DND-41 (cell line): ENCODE measurements around the gene PLXNC1.

Experiments
- ATAC-seq: fragments of 200-7000 bp; cut with Tn5 transposase; 3 replicates; pipeline ENCODE4 v1.9.1; 2021; ENCODE audit warnings: low read depth; ENCODE audit not compliant: insufficient read depth
- DNase-seq: peaks from one replicate; pipeline ENCODE4 v3.0.0-alpha.2; 2020
- H2AFZ ChIP-seq: 2 replicates; pipeline ENCODE4 v1.6.0; 2012; ENCODE audit warnings: low read depth, low read length
- H3K27ac ChIP-seq: 2 replicates; pipeline ENCODE4 v1.5.1; 2012; ENCODE audit warnings: low read length, inconsistent platforms
- H3K27me3 ChIP-seq: fragments of 200-600 bp; sonication (generic); 2 replicates; pipeline ENCODE4 v1.6.0; 2012; ENCODE audit warnings: low read length, mild to moderate bottlenecking, inconsistent platforms; ENCODE audit not compliant: insufficient read depth, poor library complexity
- H3K36me3 ChIP-seq: 2 replicates; pipeline ENCODE4 v1.5.1; 2012; ENCODE audit warnings: low read length, inconsistent platforms; ENCODE audit not compliant: insufficient read depth
- H3K4me1 ChIP-seq: 2 replicates; pipeline ENCODE4 v1.5.1; 2012; ENCODE audit warnings: mild to moderate bottlenecking, low read length; ENCODE audit not compliant: insufficient read depth
- H3K4me2 ChIP-seq: 2 replicates; pipeline ENCODE4 v1.6.0; 2012; ENCODE audit warnings: mild to moderate bottlenecking, moderate library complexity, low read length, inconsistent platforms; ENCODE audit not compliant: insufficient read depth
- H3K4me3 ChIP-seq, 2 experiments: fragments of 200-600 bp in 1 of 2; shearing (Covaris generic) in 1 of 2; 2 replicates each; pipeline ENCODE4 v1.5.1; 2012 to 2016; ENCODE audit warnings: inconsistent platforms in 2 of 2, low read length in 2 of 2, mild to moderate bottlenecking in 2 of 2, low read depth in 1 of 2, moderate library complexity in 1 of 2
- H3K79me2 ChIP-seq: 2 replicates; pipeline ENCODE4 v1.6.0; 2012; ENCODE audit warnings: low read length, inconsistent platforms; ENCODE audit not compliant: insufficient read depth
- H3K9ac ChIP-seq: 2 replicates; pipeline ENCODE4 v1.6.0; 2012; ENCODE audit warnings: low read depth, mild to moderate bottlenecking, inconsistent platforms, low read length, moderate library complexity
- H3K9me3 ChIP-seq: 2 replicates; pipeline ENCODE4 v1.5.1; 2012; ENCODE audit warnings: low read length, moderate library complexity, mild to moderate bottlenecking, inconsistent platforms; ENCODE audit not compliant: insufficient read depth, severe bottlenecking
- H4K20me1 ChIP-seq: 2 replicates; pipeline ENCODE4 v1.6.0; 2012; ENCODE audit warnings: low read length; ENCODE audit not compliant: insufficient read depth
- CTCF ChIP-seq: IDR thresholded peaks from 2 replicates; pipeline ENCODE4 v1.5.1; 2012; ENCODE audit warnings: borderline replicate concordance, low read length, moderate library complexity, mild to moderate bottlenecking; ENCODE audit not compliant: poor library complexity, severe bottlenecking; ENCODE audit errors: extremely low read depth
- EZH2 ChIP-seq: IDR thresholded peaks from 3 replicates; pipeline ENCODE4 v1.6.1; 2012; ENCODE audit warnings: borderline replicate concordance, low read depth, mild to moderate bottlenecking, moderate library complexity, low read length, inconsistent platforms; ENCODE audit not compliant: severe bottlenecking

Gene PLXNC1

GRCh38 chr12:94145191-94145983, 3.0 kb upstream of the PLXNC1 start:
- peaks cover 42% of the 10 kb centered on the region for H3K27me3 ChIP-seq
- H3K9ac ChIP-seq: no peak overlapping the region
- H3K4me3 ChIP-seq: no peak overlapping the region
- no peaks in the 10 kb centered on the region for H3K36me3 ChIP-seq
- no peaks in the 10 kb centered on the region for H3K79me2 ChIP-seq
- H3K9me3 ChIP-seq: no peaks in the 10 kb centered on the region
- no peak overlapping the region for H3K27ac ChIP-seq
- no peak overlapping the region for H3K4me2 ChIP-seq
- H2AFZ ChIP-seq: no peak overlapping the region
- DNase-seq: no peak
- H3K4me1 ChIP-seq: peaks cover 22% of the 10 kb centered on the region
- TF ChIP-seq EZH2 (no peak), CTCF (peak; percentile 66)
- ATAC-seq: no peak
- H4K20me1 ChIP-seq: peaks cover 10% of the 10 kb centered on the region

- no peak for DNase-seq
- no peak overlapping the region for H3K27ac ChIP-seq
- H3K4me2 ChIP-seq: no peak overlapping the region
- H3K27me3 ChIP-seq: peaks cover 51% of the 10 kb centered on the region
- peaks cover 29% of the 10 kb centered on the region for H3K4me1 ChIP-seq
- H2AFZ ChIP-seq: no peak overlapping the region
- no peak for ATAC-seq
- H3K9ac ChIP-seq: no peak overlapping the region
- H4K20me1 ChIP-seq: peaks cover 17% of the 10 kb centered on the region
- no peak overlapping the region for H3K4me3 ChIP-seq
- no peaks in the 10 kb centered on the region for H3K36me3 ChIP-seq
- no peaks in the 10 kb centered on the region for H3K9me3 ChIP-seq
- H3K79me2 ChIP-seq: no peaks in the 10 kb centered on the region
- TF ChIP-seq CTCF: no peak
- no peak for TF ChIP-seq EZH2
These were observed 2.0 kb upstream of the PLXNC1 start for GRCh38 chr12:94146166-94146936.

GRCh38 chr12:94147387-94147990, 888 bp upstream of the PLXNC1 start:
- Histone ChIP-seq H3K4me3 (peak overlapping the region in 1 of 2 experiments; percentile 84; a peak in 3 of 4 replicates), H3K4me1 (peaks cover 29% of the 10 kb centered on the region), H2AFZ (peak overlapping the region; percentile 66), H3K79me2 (no peaks in the 10 kb centered on the region), H3K27ac (no peak overlapping the region), H3K36me3 (no peaks in the 10 kb centered on the region), H3K9me3 (no peaks in the 10 kb centered on the region), H3K9ac (peak overlapping the region; percentile 70), H3K27me3 (peaks cover 51% of the 10 kb centered on the region), H4K20me1 (peaks cover 17% of the 10 kb centered on the region), H3K4me2 (peak overlapping the region; percentile 98)
- ATAC-seq: no peak
- TF ChIP-seq CTCF: no peak
- no peak for TF ChIP-seq EZH2
- DNase-seq: no peak
